C4-2B (cell line): ENCODE results near the gene RAX.

Experiments used
- H3K27ac ChIP-seq: fragments of 450-650 bp; 2 replicates; pipeline ENCODE4 v1.5.1; 2017
- CTCF ChIP-seq: fragments of 450-650 bp; conservative IDR thresholded peaks from 2 replicates; pipeline ENCODE4 v1.5.1; 2017; ENCODE audit warnings: mild to moderate bottlenecking
- ZFX ChIP-seq: fragments of 450-650 bp; IDR thresholded peaks from 2 replicates; pipeline ENCODE4 v1.6.1; 2017

RAX gene

GRCh38 chr18:59273759-59274532, 692 bp upstream of the RAX start:
- TF ChIP-seq CTCF (no peak), ZFX (no peak)
- no peak overlapping the region for H3K27ac ChIP-seq

GRCh38 chr18:59272221-59272888, 899 bp downstream of the RAX start:
- TF ChIP-seq CTCF, result no peak
- no peak overlapping the region for H3K27ac ChIP-seq

GRCh38 chr18:59271606-59272220, 1.5 kb downstream of the RAX start:
- TF ChIP-seq ZFX (no peak), CTCF (no peak)
- no peak overlapping the region for H3K27ac ChIP-seq

GRCh38 chr18:59270689-59271257, 2.5 kb downstream of the RAX start:
- TF ChIP-seq ZFX (no peak), CTCF (no peak)
- H3K27ac ChIP-seq, result no peak overlapping the region

GRCh38 chr18:59269563-59270119, 3.6 kb downstream of the RAX start:
- no peak for TF ChIP-seq CTCF
- TF ChIP-seq ZFX, result no peak
- no peak overlapping the region for H3K27ac ChIP-seq

GRCh38 chr18:59268721-59269562, 4.3 kb downstream of the RAX start:
- TF ChIP-seq CTCF (peak; percentile 13; the same call in 1 of the 2 replicates), ZFX (no peak)
- no peak overlapping the region for H3K27ac ChIP-seq
